Activated T-helper 1 cell treated with anti-CD3 and anti-CD28 coated beads, Interleukin-12 subunit alpha, Interleukin-12 subunit beta, Interleukin-2, Interleukin-4 antibody, amounts not matched to agents 30 ng/mL and 10 ng/mL and 1 ng/mL, durations not matched to agents 14 hours and 24 hours and 36 hours (primary cell): ENCODE measurements around the gene DNASE1. TPM values are rescaled to one million over a fixed set of nuclear protein-coding genes. Genes with fewer than 3 reads are reported as not detected.

ENCODE experiments used
- DNase-seq: peaks from one replicate; pipeline ENCODE4 v3.0.0; 2021; ENCODE audit warnings: low spot score
- H3K27ac Mint-ChIP-seq: one replicate; pipeline ENCODE4 v1.8.0; 2021; ENCODE audit warnings: mild to moderate bottlenecking, mixed read lengths
- H3K27me3 Mint-ChIP-seq: one replicate; pipeline ENCODE4 v1.8.0; 2022; ENCODE audit warnings: mild to moderate bottlenecking, moderate library complexity, mixed read lengths; ENCODE audit not compliant: insufficient read depth
- H3K36me3 Mint-ChIP-seq: one replicate; pipeline ENCODE4 v1.8.0; 2021; ENCODE audit warnings: low read depth, mixed read lengths
- H3K4me1 Mint-ChIP-seq: one replicate; pipeline ENCODE4 v1.8.0; 2021; ENCODE audit warnings: low read depth, mixed read lengths
- H3K4me3 Mint-ChIP-seq: one replicate; pipeline ENCODE4 v1.8.0; 2021; ENCODE audit warnings: mild to moderate bottlenecking, moderate library complexity, mixed read lengths
- H3K9me3 Mint-ChIP-seq: one replicate; pipeline ENCODE4 v1.8.0; 2021; ENCODE audit warnings: mixed read lengths
- intact Hi-C: fragments of 100-400 bp; cut with micrococcal nuclease; formaldehyde crosslinking; loops from one replicate; pipeline ENCODE4 v1.15.1; 2024
- total RNA-seq: library from RNA; stranded (reverse); gene quantifications from 2 replicates; pipeline ENCODE4 v1.2.3, GENCODE V29; 2022

Gene DNASE1
- total RNA-seq, 1 donor from 2014 or later: 10.0 TPM

GRCh38 chr16:3623642-3624041 is 30.8 kb upstream of the DNASE1 start:
- Mint-ChIP-seq H3K27me3 (no peaks in the 10 kb centered on the region), H3K4me1 (peaks cover 16% of the 10 kb centered on the region), H3K27ac (no peak overlapping the region), H3K9me3 (no peaks in the 10 kb centered on the region), H3K36me3 (peaks cover 1% of the 10 kb centered on the region), H3K4me3 (no peak overlapping the region)
- DNase-seq: no peak
- intact Hi-C loops: no loop called here

- Mint-ChIP-seq H3K27ac (no peak overlapping the region), H3K4me1 (peaks cover 16% of the 10 kb centered on the region), H3K36me3 (peaks cover 1% of the 10 kb centered on the region), H3K9me3 (no peaks in the 10 kb centered on the region), H3K27me3 (no peaks in the 10 kb centered on the region), H3K4me3 (no peak overlapping the region)
- no peak for DNase-seq
- intact Hi-C loops: no loop called here
Observed at GRCh38 chr16:3625331-3625730, 29.2 kb upstream of the DNASE1 start.

- no peaks in the 10 kb centered on the region for H3K9me3 Mint-ChIP-seq
- intact Hi-C loops: no loop called here
- peaks cover 16% of the 10 kb centered on the region for H3K4me1 Mint-ChIP-seq
- no peak for DNase-seq
- no peaks in the 10 kb centered on the region for H3K27me3 Mint-ChIP-seq
- no peak overlapping the region for H3K4me3 Mint-ChIP-seq
- H3K27ac Mint-ChIP-seq: peak overlapping the region; percentile 71
- peaks cover 1% of the 10 kb centered on the region for H3K36me3 Mint-ChIP-seq
Observed at GRCh38 chr16:3625911-3626732, 28.4 kb upstream of the DNASE1 start.

GRCh38 chr16:3637371-3637923 is 17.0 kb upstream of the DNASE1 start:
- no peaks in the 10 kb centered on the region for H3K9me3 Mint-ChIP-seq
- H3K27me3 Mint-ChIP-seq: no peaks in the 10 kb centered on the region
- intact Hi-C loops: loop anchor here (5.0 kb wide), 1 partner anchor 65 kb away; no protein-coding TSS in a partner anchor
- H3K4me3 Mint-ChIP-seq: no peak overlapping the region
- H3K36me3 Mint-ChIP-seq: peaks cover 3% of the 10 kb centered on the region
- peaks cover 12% of the 10 kb centered on the region for H3K4me1 Mint-ChIP-seq
- DNase-seq: peak; percentile 18
- peak overlapping the region; percentile 86 for H3K27ac Mint-ChIP-seq

- intact Hi-C loops: loop anchor here (5.0 kb wide), 1 partner anchor 63 kb away; no protein-coding TSS in a partner anchor
- Mint-ChIP-seq H3K4me3 (no peak overlapping the region), H3K27ac (no peak overlapping the region), H3K36me3 (peaks cover 3% of the 10 kb centered on the region), H3K9me3 (no peaks in the 10 kb centered on the region), H3K4me1 (peaks cover 12% of the 10 kb centered on the region), H3K27me3 (no peaks in the 10 kb centered on the region)
- DNase-seq: no peak
Observed at GRCh38 chr16:3638916-3639644, 15.4 kb upstream of the DNASE1 start.

- intact Hi-C loops: no loop called here
- H3K27me3 Mint-ChIP-seq: no peaks in the 10 kb centered on the region
- H3K9me3 Mint-ChIP-seq: no peaks in the 10 kb centered on the region
- no peak overlapping the region for H3K4me3 Mint-ChIP-seq
- no peak overlapping the region for H3K27ac Mint-ChIP-seq
- DNase-seq: no peak
- peaks cover 3% of the 10 kb centered on the region for H3K36me3 Mint-ChIP-seq
- peaks cover 12% of the 10 kb centered on the region for H3K4me1 Mint-ChIP-seq
Observed at GRCh38 chr16:3640207-3640606, 14.3 kb upstream of the DNASE1 start.

- DNase-seq: no peak
- no peaks in the 10 kb centered on the region for H3K9me3 Mint-ChIP-seq
Observed at GRCh38 chr16:3640632-3641501, 13.6 kb upstream of the DNASE1 start.

GRCh38 chr16:3641801-3642396 is 12.6 kb upstream of the DNASE1 start:
- H3K4me1 Mint-ChIP-seq: peaks cover 12% of the 10 kb centered on the region
- no peak overlapping the region for H3K27ac Mint-ChIP-seq
- H3K36me3 Mint-ChIP-seq: peaks cover 5% of the 10 kb centered on the region
- no peak overlapping the region for H3K4me3 Mint-ChIP-seq
- H3K9me3 Mint-ChIP-seq: no peaks in the 10 kb centered on the region
- DNase-seq: no peak
- H3K27me3 Mint-ChIP-seq: no peaks in the 10 kb centered on the region
- intact Hi-C loops: no loop called here

More at GRCh38 chr16:3640632-3641501, 13.6 kb upstream of the DNASE1 start:
- peaks cover 12% of the 10 kb centered on the region for H3K4me1 Mint-ChIP-seq
- H3K27me3 Mint-ChIP-seq: no peaks in the 10 kb centered on the region
- no peak overlapping the region for H3K4me3 Mint-ChIP-seq
- H3K27ac Mint-ChIP-seq: no peak overlapping the region
- peaks cover 3% of the 10 kb centered on the region for H3K36me3 Mint-ChIP-seq
- intact Hi-C loops: no loop called here

- no peaks in the 10 kb centered on the region for H3K27me3 Mint-ChIP-seq
- H3K9me3 Mint-ChIP-seq: no peaks in the 10 kb centered on the region
- H3K4me1 Mint-ChIP-seq: peaks cover 5% of the 10 kb centered on the region
- no peak for DNase-seq
- intact Hi-C loops: no loop called here
- no peak overlapping the region for H3K27ac Mint-ChIP-seq
- peaks cover 5% of the 10 kb centered on the region for H3K36me3 Mint-ChIP-seq
- no peak overlapping the region for H3K4me3 Mint-ChIP-seq
Observed at GRCh38 chr16:3642397-3643094, 11.9 kb upstream of the DNASE1 start.

GRCh38 chr16:3643095-3643730 is 11.3 kb upstream of the DNASE1 start:
- intact Hi-C loops: no loop called here
- H3K4me3 Mint-ChIP-seq: no peak overlapping the region
- peaks cover 5% of the 10 kb centered on the region for H3K36me3 Mint-ChIP-seq
- no peaks in the 10 kb centered on the region for H3K9me3 Mint-ChIP-seq
- no peaks in the 10 kb centered on the region for H3K27me3 Mint-ChIP-seq
- H3K4me1 Mint-ChIP-seq: no peaks in the 10 kb centered on the region
- DNase-seq: no peak
- H3K27ac Mint-ChIP-seq: no peak overlapping the region

- Mint-ChIP-seq H3K27me3 (no peaks in the 10 kb centered on the region), H3K27ac (no peak overlapping the region), H3K4me1 (no peaks in the 10 kb centered on the region), H3K36me3 (peaks cover 3% of the 10 kb centered on the region), H3K4me3 (no peak overlapping the region), H3K9me3 (no peaks in the 10 kb centered on the region)
- no peak for DNase-seq
- intact Hi-C loops: no loop called here
Observed at GRCh38 chr16:3645108-3645503, 9.4 kb upstream of the DNASE1 start.
